ENCODE data around the gene SKIL.

GRCh38 chr3:170437696-170438407 lies 80.3 kb downstream of the SKIL start:
- no peak for TF ChIP-seq CTCF (IDR thresholded peaks at IDR 0.05)
- no peak for TF ChIP-seq EP300 (IDR thresholded peaks at IDR 0.05)
- TF ChIP-seq POLR2A (IDR thresholded peaks at IDR 0.05) = no peak
- TF ChIP-seq POLR2AphosphoS5 (IDR thresholded peaks at IDR 0.05) = no peak

Measured in stomach (tissue), 4 donors.